ENCODE results near the gene SIRT1. TPM values are rescaled to one million over a fixed set of nuclear protein-coding genes. Genes with fewer than 3 reads are reported as not detected.

SIRT1 gene
- polyA plus RNA-seq, 1 donor (not counting 4 experiments of a cell fraction or from before 2014, with no cell fraction given): 9.8 TPM

GRCh38 chr10:67864607-67865371 lies 19.7 kb upstream of the SIRT1 start:
- no peak overlapping the region for H2AFZ ChIP-seq (ENCODE audit: control insufficient read depth, low read length)
- H3K4me1 ChIP-seq (ENCODE audit: control insufficient read depth, extremely low read depth, insufficient read depth, low read length): no peaks in the 10 kb centered on the region
- H3K79me2 ChIP-seq (ENCODE audit: control insufficient read depth, insufficient read depth, low read length): no peaks in the 10 kb centered on the region
- H3K27me3 ChIP-seq (ENCODE audit: control insufficient read depth, extremely low read depth, insufficient read depth, low read length): no peaks in the 10 kb centered on the region
- H4K20me1 ChIP-seq (ENCODE audit: control insufficient read depth, extremely low read depth, insufficient read depth, low read length): no peaks in the 10 kb centered on the region
- no peak overlapping the region for H3K4me3 ChIP-seq (ENCODE audit: control insufficient read depth in 2 of 3, extremely low read depth in 1 of 3, insufficient read depth in 2 of 3, low read depth in 1 of 3, low read length in 3 of 3)
- H3K9ac ChIP-seq (ENCODE audit: control insufficient read depth, extremely low read depth, insufficient read depth, low read length): no peak overlapping the region
- DNase-seq (ENCODE audit: low read depth, low spot score): no peak
- no peak for FAIRE-seq
- no peak overlapping the region for H3K27ac ChIP-seq (ENCODE audit: control insufficient read depth, insufficient read depth, low read length)
- no peak for TF ChIP-seq CTCF (optimal IDR thresholded peaks at IDR 0.05 in 1 of 3, IDR thresholded peaks at IDR 0.05 in 1 of 3, conservative IDR thresholded peaks at IDR 0.05 in 1 of 3; ENCODE audit: extremely low read depth in 1 of 3, insufficient read depth in 2 of 3, low read length in 3 of 3)
- no peak for TF ChIP-seq EZH2 (IDR thresholded peaks at IDR 0.05; ENCODE audit: low read length)
- H3K4me2 ChIP-seq (ENCODE audit: control insufficient read depth, extremely low read depth, insufficient read depth, low read depth, low read length): no peak overlapping the region
- dilution Hi-C loops (cut with MboI; ENCODE audit: extremely low pct_ligation_motif_present, low sequenced_read_pairs): no loop called here
- H3K9me1 ChIP-seq (ENCODE audit: control insufficient read depth, extremely low read depth, insufficient read depth, low read length): no peaks in the 10 kb centered on the region
- no peaks in the 10 kb centered on the region for H3K9me3 ChIP-seq (ENCODE audit: control insufficient read depth, low read depth, low read length)
- H3K36me3 ChIP-seq (ENCODE audit: control insufficient read depth in 2 of 2, extremely low read depth in 1 of 2, insufficient read depth in 2 of 2, low read length in 2 of 2): no peaks in the 10 kb centered on the region

- Histone ChIP-seq H3K9me3 (ENCODE audit: control insufficient read depth, low read depth, low read length) (no peaks in the 10 kb centered on the region), H3K36me3 (ENCODE audit: control insufficient read depth in 2 of 2, extremely low read depth in 1 of 2, insufficient read depth in 2 of 2, low read length in 2 of 2) (no peaks in the 10 kb centered on the region), H3K9ac (ENCODE audit: control insufficient read depth, extremely low read depth, insufficient read depth, low read length) (no peak overlapping the region), H3K4me2 (ENCODE audit: control insufficient read depth, extremely low read depth, insufficient read depth, low read depth, low read length) (no peak overlapping the region), H2AFZ (ENCODE audit: control insufficient read depth, low read length) (no peak overlapping the region), H4K20me1 (ENCODE audit: control insufficient read depth, extremely low read depth, insufficient read depth, low read length) (no peaks in the 10 kb centered on the region), H3K27ac (ENCODE audit: control insufficient read depth, insufficient read depth, low read length) (no peak overlapping the region), H3K27me3 (ENCODE audit: control insufficient read depth, extremely low read depth, insufficient read depth, low read length) (no peaks in the 10 kb centered on the region), H3K79me2 (ENCODE audit: control insufficient read depth, insufficient read depth, low read length) (no peaks in the 10 kb centered on the region), H3K9me1 (ENCODE audit: control insufficient read depth, extremely low read depth, insufficient read depth, low read length) (no peaks in the 10 kb centered on the region), H3K4me1 (ENCODE audit: control insufficient read depth, extremely low read depth, insufficient read depth, low read length) (no peaks in the 10 kb centered on the region), H3K4me3 (ENCODE audit: control insufficient read depth in 2 of 3, extremely low read depth in 1 of 3, insufficient read depth in 2 of 3, low read depth in 1 of 3, low read length in 3 of 3) (no peak overlapping the region)
- FAIRE-seq: no peak
- dilution Hi-C loops (cut with MboI; ENCODE audit: extremely low pct_ligation_motif_present, low sequenced_read_pairs): no loop called here
- no peak for DNase-seq (ENCODE audit: low read depth, low spot score)
- TF ChIP-seq EZH2 (IDR thresholded peaks at IDR 0.05; ENCODE audit: low read length): no peak
- no peak for TF ChIP-seq CTCF (optimal IDR thresholded peaks at IDR 0.05 in 1 of 3, IDR thresholded peaks at IDR 0.05 in 1 of 3, conservative IDR thresholded peaks at IDR 0.05 in 1 of 3; ENCODE audit: extremely low read depth in 1 of 3, insufficient read depth in 2 of 3, low read length in 3 of 3)
Observed at GRCh38 chr10:67868132-67868531, 16.3 kb upstream of the SIRT1 start.

All from keratinocyte (primary cell).